SK-N-SH (cell line): ENCODE data around the gene XPOT. TPM values are rescaled to one million over a fixed set of nuclear protein-coding genes. Genes with fewer than 3 reads are reported as not detected.

Experiments used
- CTCF ChIA-PET: fragments of 300-600, 350-600 bp; formaldehyde crosslinking; extraction: SDS; loops from one replicate; lab custom pipeline; 2021; lab: Yijun Ruan, JAX
- POLR2A ChIA-PET: fragments of 350-600 bp; sonication (Branson Sonifier 250); formaldehyde crosslinking; extraction: SDS; loops from one replicate; lab custom pipeline; 2020; ENCODE audit warnings: antibody characterized with exemption, inconsistent platforms; lab: Yijun Ruan, JAX
- DNase-seq: peaks from one replicate; pipeline ENCODE4 v3.0.0; 2012
- H2AFZ ChIP-seq: fragments of 200-600 bp; sonication (generic); 2 replicates; pipeline ENCODE4 v1.8.1; 2016; ENCODE audit warnings: antibody characterized with exemption, mild to moderate bottlenecking, low read depth
- H3F3A ChIP-seq: fragments of 200-600 bp; sonication (generic); replicated peaks from 2 replicates; pipeline ENCODE3; 2016; ENCODE audit warnings: antibody characterized with exemption, mild to moderate bottlenecking; ENCODE audit not compliant: insufficient read depth
- H3K27ac ChIP-seq, 2 experiments: fragments of 200-500 bp in 1 of 2; fragments of 200-600 bp in 1 of 2; sonication (Bioruptor generic) in 1 of 2; sonication (generic), shearing (Covaris generic) in 1 of 2; 2 replicates each; pipeline versions ENCODE4 v1.5.1 to v1.6.1; 2014 to 2016; ENCODE audit warnings: low read depth in 2 of 2, inconsistent platforms in 1 of 2, low read length in 1 of 2, mild to moderate bottlenecking in 1 of 2, mixed read lengths in 1 of 2
- H3K27me3 ChIP-seq: fragments of 200-600 bp; sonication (generic), shearing (Covaris generic); 2 replicates; pipeline ENCODE4 v1.6.1; 2016; ENCODE audit warnings: mixed run types; ENCODE audit not compliant: insufficient read depth
- H3K36me3 ChIP-seq, 2 experiments: fragments of 200-500 bp in 1 of 2; fragments of 200-600 bp in 1 of 2; sonication (Bioruptor generic) in 1 of 2; sonication (generic) in 1 of 2; replicated peaks in 1 of 2; 2 replicates each; pipeline versions ENCODE3 to v1.5.1; 2014 to 2016; ENCODE audit warnings: low read length in 1 of 2, mild to moderate bottlenecking in 1 of 2; ENCODE audit not compliant: insufficient read depth in 2 of 2, control insufficient read depth in 1 of 2
- H3K4me1 ChIP-seq, 2 experiments: fragments of 200-500 bp in 1 of 2; fragments of 200-600 bp in 1 of 2; sonication (Bioruptor generic) in 1 of 2; sonication (generic), shearing (Covaris generic) in 1 of 2; 2 replicates each; pipeline versions ENCODE4 v1.5.1 to v1.6.1; 2014 to 2016; ENCODE audit warnings: low read depth in 1 of 2, low read length in 1 of 2, mixed run types in 1 of 2; ENCODE audit not compliant: insufficient read depth in 2 of 2, control insufficient read depth in 1 of 2
- H3K4me2 ChIP-seq: fragments of 200-600 bp; sonication (generic), shearing (Covaris generic); 2 replicates; pipeline ENCODE4 v1.6.1; 2017; ENCODE audit warnings: mixed run types
- H3K4me3 ChIP-seq, 2 experiments: fragments of 200-500 bp in 1 of 2; fragments of 200-600 bp in 1 of 2; sonication (Bioruptor generic) in 1 of 2; sonication (generic), shearing (Covaris generic) in 1 of 2; 2 replicates each; pipeline versions ENCODE4 v1.5.1 to v1.8.1; 2014 to 2016; ENCODE audit warnings: low read depth in 2 of 2, inconsistent platforms in 1 of 2, low read length in 1 of 2, mild to moderate bottlenecking in 1 of 2, mixed read lengths in 1 of 2, moderate library complexity in 1 of 2
- H3K79me2 ChIP-seq: fragments of 200-600 bp; sonication (generic); 2 replicates; pipeline ENCODE4 v1.8.1; 2017; ENCODE audit warnings: mild to moderate bottlenecking; ENCODE audit not compliant: insufficient read depth
- H3K9ac ChIP-seq: fragments of 200-600 bp; sonication (generic); 2 replicates; pipeline ENCODE4 v1.6.1; 2017; ENCODE audit warnings: mixed run types
- H3K9me2 ChIP-seq: fragments of 200-600 bp; sonication (generic); 2 replicates; pipeline ENCODE4 v1.6.1; 2017; ENCODE audit warnings: mixed run types
- H3K9me3 ChIP-seq: fragments of 200-600 bp; sonication (generic); 2 replicates; pipeline ENCODE4 v1.6.1; 2017; ENCODE audit warnings: mixed run types, mild to moderate bottlenecking, moderate library complexity
- H4K20me1 ChIP-seq: fragments of 200-600 bp; sonication (generic); 2 replicates; pipeline ENCODE4 v1.6.1; 2017; ENCODE audit warnings: mild to moderate bottlenecking, mixed run types; ENCODE audit not compliant: insufficient read depth
- CHD2 ChIP-seq: fragments of 150-350 bp; IDR thresholded peaks from 2 replicates; pipeline ENCODE4 v1.6.1; 2018; ENCODE audit warnings: low read length; ENCODE audit not compliant: partially characterized antibody
- CTCF ChIP-seq: fragments of 200-600 bp; sonication (generic); IDR thresholded peaks from 2 replicates; pipeline ENCODE4 v1.6.1; 2017; ENCODE audit warnings: antibody characterized with exemption, mild to moderate bottlenecking, moderate library complexity
- ELF1 ChIP-seq: IDR thresholded peaks from 2 replicates; pipeline ENCODE4 v1.4.0; 2012
- EP300 ChIP-seq, 2 experiments: IDR thresholded peaks; 2 replicates each; pipeline versions ENCODE4 v1.4.0 to v1.6.1; 2012; ENCODE audit warnings: borderline replicate concordance in 1 of 2, low read depth in 1 of 2, low read length in 1 of 2
- MEF2A ChIP-seq: IDR thresholded peaks from 2 replicates; pipeline ENCODE4 v1.4.0; 2012; ENCODE audit warnings: low read depth, borderline replicate concordance
- NFIC ChIP-seq: IDR thresholded peaks from 2 replicates; pipeline ENCODE4 v1.4.0; 2012; ENCODE audit warnings: borderline replicate concordance
- PBX3 ChIP-seq: IDR thresholded peaks from 2 replicates; pipeline ENCODE4; 2012
- RXRA ChIP-seq: IDR thresholded peaks from 2 replicates; pipeline ENCODE4 v1.4.0; 2012; ENCODE audit warnings: low read depth, mild to moderate bottlenecking, borderline replicate concordance
- TAF1 ChIP-seq: IDR thresholded peaks from 2 replicates; pipeline ENCODE4 v1.6.1; 2012; ENCODE audit warnings: low read depth, mild to moderate bottlenecking, low read length, moderate library complexity, borderline replicate concordance
- USF1 ChIP-seq: IDR thresholded peaks from 2 replicates; pipeline ENCODE4 v1.4.0; 2012; ENCODE audit warnings: low read depth, borderline replicate concordance
- ZBTB33 ChIP-seq: IDR thresholded peaks from 2 replicates; pipeline ENCODE4 v1.4.0; 2012; ENCODE audit warnings: low read depth, borderline replicate concordance
- WGBS: methylation state at CpG from one replicate; pipeline ENCODE4 v1.1.6; 2017; ENCODE audit warnings: low lambda C conversion rate; 5-methylcytosine and 5-hydroxymethylcytosine counted together
- polyA plus RNA-seq, 3 experiments: library from polyadenylated mRNA; depleted of rRNA; stranded (reverse); fragments of >200 nt; gene quantifications; 2 replicates each; pipeline ENCODE4 v1.2.3, GENCODE V29; 2012

The XPOT gene
- polyA plus RNA-seq, 1 of the 3 experiments (the other 2 are of a cell fraction): 25.6 TPM

GRCh38 chr12:64493513-64493912 lies 89.3 kb downstream of the XPOT start:
- Histone ChIP-seq H3K36me3 (peaks cover 70 to 90% of the 10 kb centered on the region in 2 experiments), H3K4me1 (peaks cover 0 to 7% of the 10 kb centered on the region in 2 experiments; a peak in 2 of 4 replicates), H3K79me2 (peaks cover 2% of the 10 kb centered on the region; the same call in 1 of the 2 replicates), H3K9me2 (no peaks in the 10 kb centered on the region), H3K27ac (no peak overlapping the region), H3K4me3 (no peak overlapping the region), H3K27me3 (no peaks in the 10 kb centered on the region), H3K9me3 (no peaks in the 10 kb centered on the region), H3K9ac (no peak overlapping the region), H3K4me2 (no peak overlapping the region), H2AFZ (no peak overlapping the region), H4K20me1 (no peaks in the 10 kb centered on the region), H3F3A (peaks cover 11% of the 10 kb centered on the region)
- ChIA-PET POLR2A (no interaction called here), CTCF (interaction anchor here (1.1 kb wide), 1 partner anchor 12 kb away, joined by 4 read pairs; no protein-coding TSS in a partner anchor)
- no peak for TF ChIP-seq CTCF
- no peak for TF ChIP-seq EP300 (IDR thresholded peaks at IDR 0.05; ENCODE audit: borderline replicate concordance in 1 of 2, low read depth in 1 of 2, low read length in 1 of 2)
- TF ChIP-seq ZBTB33: no peak
- no peak for TF ChIP-seq CHD2
- no peak for TF ChIP-seq NFIC
- no peak for TF ChIP-seq ELF1
- no peak for TF ChIP-seq RXRA
- TF ChIP-seq USF1: no peak
- TF ChIP-seq PBX3: no peak
- no peak for TF ChIP-seq MEF2A
- no peak for TF ChIP-seq TAF1
- no peak for DNase-seq
- 93% methylated on average over 3 of the region's 3 CpGs for WGBS
